Measurements from ENCODE around the gene PKM. TPM values are rescaled to one million over a fixed set of nuclear protein-coding genes. Genes with fewer than 3 reads are reported as not detected.

The PKM gene
- total RNA-seq, 1 experiment from 2014 or later = 858 TPM

GRCh38 chr15:72202302-72202701, 28.7 kb downstream of the PKM start:
- no peak for DNase-seq (ENCODE audit: extremely low read depth, low read depth)

GRCh38 chr15:72201391-72201921, 29.5 kb downstream of the PKM start:
- no peak for DNase-seq (ENCODE audit: extremely low read depth, low read depth)

GRCh38 chr15:72200395-72201237, 30.4 kb downstream of the PKM start:
- no peak for DNase-seq (ENCODE audit: extremely low read depth, low read depth)

GRCh38 chr15:72199721-72200212, 31.2 kb downstream of the PKM start:
- DNase-seq (ENCODE audit: extremely low read depth, low read depth) = peak; percentile 80

- DNase-seq (ENCODE audit: extremely low read depth, low read depth) = no peak
Observed at GRCh38 chr15:72199205-72199515, 31.8 kb downstream of the PKM start.

GRCh38 chr15:72198356-72199204, 32.4 kb downstream of the PKM start:
- no peak for DNase-seq (ENCODE audit: extremely low read depth, low read depth)

- peak; percentile 42 for DNase-seq (ENCODE audit: extremely low read depth, low read depth)
Observed at GRCh38 chr15:72197460-72198355, 33.3 kb downstream of the PKM start, which contains the start of gene GRAMD2A. Gene GRAMD2A (minus strand): TSS chr15:72197787.

GRCh38 chr15:72197041-72197459, 33.9 kb downstream of the PKM start:
- DNase-seq (ENCODE audit: extremely low read depth, low read depth) = no peak

GRCh38 chr15:72196409-72197040, 34.5 kb downstream of the PKM start:
- DNase-seq (ENCODE audit: extremely low read depth, low read depth) = no peak

GRCh38 chr15:72195101-72195511, 35.9 kb downstream of the PKM start:
- no peak for DNase-seq (ENCODE audit: extremely low read depth, low read depth)

GRCh38 chr15:72193836-72194396, 37.1 kb downstream of the PKM start:
- DNase-seq (ENCODE audit: extremely low read depth, low read depth) = no peak

GRCh38 chr15:72192416-72192815, 38.6 kb downstream of the PKM start:
- DNase-seq (ENCODE audit: extremely low read depth, low read depth) = no peak

GRCh38 chr15:72189250-72189902, 41.6 kb downstream of the PKM start:
- no peak for DNase-seq (ENCODE audit: extremely low read depth, low read depth)

GRCh38 chr15:72184165-72184811, 46.7 kb downstream of the PKM start:
- no peak for DNase-seq (ENCODE audit: extremely low read depth, low read depth)

GRCh38 chr15:72183781-72184164, 47.2 kb downstream of the PKM start:
- DNase-seq (ENCODE audit: extremely low read depth, low read depth) = no peak

- DNase-seq (ENCODE audit: extremely low read depth, low read depth) = no peak
Observed at GRCh38 chr15:72182673-72183072, 48.3 kb downstream of the PKM start.

GRCh38 chr15:72182244-72182643, 48.7 kb downstream of the PKM start:
- no peak for DNase-seq (ENCODE audit: extremely low read depth, low read depth)

- no peak for DNase-seq (ENCODE audit: extremely low read depth, low read depth)
Observed at GRCh38 chr15:72180761-72181324, 50.1 kb downstream of the PKM start.

Data from NCI-H460 (cell line).